Loucy (cell line): ENCODE data around the gene VWA8.

ENCODE experiments used
- H2AFZ ChIP-seq: fragments of 200-600 bp; sonication (generic); 2 replicates; pipeline ENCODE4 v1.6.0; 2016; ENCODE audit warnings: antibody characterized with exemption, mild to moderate bottlenecking, low read length, moderate library complexity
- H3F3A ChIP-seq: fragments of 200-600 bp; 2 replicates; pipeline ENCODE4 v1.6.0; 2016; ENCODE audit warnings: antibody characterized with exemption, low read depth, mild to moderate bottlenecking
- H3K27me3 ChIP-seq: fragments of 200-600 bp; sonication (generic); 2 replicates; pipeline ENCODE4 v1.6.1; 2014; ENCODE audit warnings: low read length, mild to moderate bottlenecking; ENCODE audit not compliant: insufficient read depth, poor library complexity, severe bottlenecking
- H3K36me3 ChIP-seq: fragments of 200-600 bp; sonication (generic); 2 replicates; pipeline ENCODE4 v1.6.1; 2016; ENCODE audit warnings: low read length; ENCODE audit not compliant: insufficient read depth
- H3K4me1 ChIP-seq: fragments of 200-600 bp; sonication (generic); 2 replicates; pipeline ENCODE4 v1.5.1; 2014; ENCODE audit warnings: low read length, mild to moderate bottlenecking; ENCODE audit not compliant: insufficient read depth, poor library complexity, severe bottlenecking
- H3K4me2 ChIP-seq: fragments of 200-600 bp; sonication (generic); 2 replicates; pipeline ENCODE4 v1.6.0; 2014; ENCODE audit warnings: antibody characterized with exemption, low read length, low read depth, mild to moderate bottlenecking; ENCODE audit not compliant: poor library complexity, severe bottlenecking
- H3K4me3 ChIP-seq: fragments of 200-600 bp; sonication (generic); 2 replicates; pipeline ENCODE4 v1.5.1; 2014; ENCODE audit warnings: low read length, mild to moderate bottlenecking, mixed read lengths; ENCODE audit not compliant: poor library complexity, severe bottlenecking
- H3K79me2 ChIP-seq: fragments of 200-600 bp; sonication (generic); 2 replicates; pipeline ENCODE4 v1.6.1; 2014; ENCODE audit warnings: low read length; ENCODE audit not compliant: insufficient read depth
- H3K9ac ChIP-seq: fragments of 200-600 bp; sonication (generic); 2 replicates; pipeline ENCODE4 v1.6.0; 2014; ENCODE audit warnings: mild to moderate bottlenecking, low read depth, low read length, moderate library complexity; ENCODE audit not compliant: poor library complexity, severe bottlenecking
- H3K9me2 ChIP-seq: fragments of 200-600 bp; sonication (generic); replicated peaks from 2 replicates; pipeline ENCODE4 v1.6.1; 2016; ENCODE audit warnings: low read depth, low read length, mixed read lengths
- H3K9me3 ChIP-seq: fragments of 200-600 bp; sonication (generic); 2 replicates; pipeline ENCODE4 v1.6.1; 2014; ENCODE audit warnings: mild to moderate bottlenecking, antibody characterized with exemption, low read length, low read depth; ENCODE audit not compliant: insufficient read depth
- H4K20me1 ChIP-seq: fragments of 200-600 bp; sonication (generic); 2 replicates; pipeline ENCODE4 v1.6.0; 2014; ENCODE audit warnings: antibody characterized with exemption, low read length, mild to moderate bottlenecking; ENCODE audit not compliant: insufficient read depth, poor library complexity, severe bottlenecking
- EZH2phosphoT487 ChIP-seq: fragments of 200-600 bp; IDR thresholded peaks from 2 replicates; pipeline ENCODE4 v1.6.1; 2018; ENCODE audit warnings: antibody characterized with exemption, mild to moderate bottlenecking, moderate library complexity, borderline replicate concordance
- TF ChIP-seq, protein P1 (sequence below): fragments of 200-600 bp; sonication (generic); conservative IDR thresholded peaks from 2 replicates; pipeline ENCODE4 v1.5.1; 2014; ENCODE audit warnings: mild to moderate bottlenecking, antibody characterized with exemption, low read length

The VWA8 gene

DNA sequence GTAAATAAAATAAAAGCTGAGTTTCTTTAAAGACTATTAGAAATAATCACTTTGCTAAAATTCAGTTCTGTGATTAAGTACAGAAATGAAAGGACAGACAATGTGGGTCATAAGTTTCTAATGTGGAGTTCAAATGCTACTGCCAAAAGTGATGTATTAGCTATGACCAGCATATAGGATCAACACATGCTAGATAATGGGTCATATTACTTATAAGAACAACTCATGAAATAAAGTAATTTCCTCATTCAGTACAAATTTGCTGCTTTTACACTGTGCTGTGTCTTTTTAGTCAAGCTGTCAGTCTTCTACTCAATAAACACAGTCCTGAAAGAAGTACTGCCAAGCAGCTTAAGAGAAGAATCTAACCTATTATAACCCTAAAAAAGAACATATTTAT lies 135.2 kb downstream of the VWA8 start:
- no peaks in the 10 kb centered on the region for H3K27me3 ChIP-seq
- H3K79me2 ChIP-seq = no peaks in the 10 kb centered on the region
- no peaks in the 10 kb centered on the region for H3K9me2 ChIP-seq
- peaks cover 6% of the 10 kb centered on the region for H3K4me1 ChIP-seq
- H3K4me3 ChIP-seq = no peak overlapping the region
- H3K9me3 ChIP-seq = no peaks in the 10 kb centered on the region
- no peak overlapping the region for H3K9ac ChIP-seq
- H3K36me3 ChIP-seq = no peaks in the 10 kb centered on the region; the same call in 1 of the 2 replicates
- H2AFZ ChIP-seq = no peak overlapping the region
- H3K4me2 ChIP-seq = no peak overlapping the region
- H4K20me1 ChIP-seq = no peaks in the 10 kb centered on the region
- TF ChIP-seq, protein P1, sequence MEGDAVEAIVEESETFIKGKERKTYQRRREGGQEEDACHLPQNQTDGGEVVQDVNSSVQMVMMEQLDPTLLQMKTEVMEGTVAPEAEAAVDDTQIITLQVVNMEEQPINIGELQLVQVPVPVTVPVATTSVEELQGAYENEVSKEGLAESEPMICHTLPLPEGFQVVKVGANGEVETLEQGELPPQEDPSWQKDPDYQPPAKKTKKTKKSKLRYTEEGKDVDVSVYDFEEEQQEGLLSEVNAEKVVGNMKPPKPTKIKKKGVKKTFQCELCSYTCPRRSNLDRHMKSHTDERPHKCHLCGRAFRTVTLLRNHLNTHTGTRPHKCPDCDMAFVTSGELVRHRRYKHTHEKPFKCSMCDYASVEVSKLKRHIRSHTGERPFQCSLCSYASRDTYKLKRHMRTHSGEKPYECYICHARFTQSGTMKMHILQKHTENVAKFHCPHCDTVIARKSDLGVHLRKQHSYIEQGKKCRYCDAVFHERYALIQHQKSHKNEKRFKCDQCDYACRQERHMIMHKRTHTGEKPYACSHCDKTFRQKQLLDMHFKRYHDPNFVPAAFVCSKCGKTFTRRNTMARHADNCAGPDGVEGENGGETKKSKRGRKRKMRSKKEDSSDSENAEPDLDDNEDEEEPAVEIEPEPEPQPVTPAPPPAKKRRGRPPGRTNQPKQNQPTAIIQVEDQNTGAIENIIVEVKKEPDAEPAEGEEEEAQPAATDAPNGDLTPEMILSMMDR = no peak
- no peak for TF ChIP-seq EZH2phosphoT487
- no peaks in the 10 kb centered on the region for H3F3A ChIP-seq

- peaks cover 6% of the 10 kb centered on the region for H3K4me1 ChIP-seq
- peaks cover 6% of the 10 kb centered on the region; the same call in 1 of the 2 replicates for H3K36me3 ChIP-seq
- no peaks in the 10 kb centered on the region for H3F3A ChIP-seq
- no peaks in the 10 kb centered on the region for H3K9me3 ChIP-seq
- no peak overlapping the region for H3K4me3 ChIP-seq
- TF ChIP-seq EZH2phosphoT487 = no peak
- TF ChIP-seq, protein P1 = no peak
- no peaks in the 10 kb centered on the region for H4K20me1 ChIP-seq
- no peaks in the 10 kb centered on the region for H3K9me2 ChIP-seq
- no peaks in the 10 kb centered on the region for H3K27me3 ChIP-seq
- H3K9ac ChIP-seq = no peak overlapping the region
- H3K79me2 ChIP-seq = no peaks in the 10 kb centered on the region
- no peak overlapping the region for H3K4me2 ChIP-seq
- no peak overlapping the region for H2AFZ ChIP-seq
These were observed 137.4 kb downstream of the VWA8 start for GRCh38 chr13:41823476-41823875.

DNA sequence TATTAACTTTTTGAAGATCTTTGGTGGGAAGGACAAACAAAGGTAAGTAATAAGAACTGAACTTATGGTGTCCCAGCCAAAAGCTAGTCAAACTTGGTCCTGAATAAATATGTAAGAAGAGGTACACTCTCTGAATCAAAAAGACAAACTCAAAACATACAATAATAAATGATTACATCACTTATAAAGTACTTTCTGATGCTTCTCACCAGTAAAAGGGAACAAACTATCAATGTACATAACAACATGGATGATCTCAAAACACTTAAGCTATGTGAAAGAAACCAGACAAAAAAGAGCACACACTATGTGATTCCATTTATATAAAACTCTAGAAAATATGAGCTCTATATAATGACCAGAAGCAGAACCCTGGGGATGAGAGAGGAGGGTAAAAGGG lies 138.3 kb downstream of the VWA8 start:
- TF ChIP-seq, protein P1 = no peak
- no peak for TF ChIP-seq EZH2phosphoT487
- Histone ChIP-seq H3K9ac (no peak overlapping the region), H3K4me1 (peaks cover 6% of the 10 kb centered on the region), H3K4me2 (no peak overlapping the region), H3K27me3 (no peaks in the 10 kb centered on the region), H3K9me2 (no peaks in the 10 kb centered on the region), H3K79me2 (no peaks in the 10 kb centered on the region), H3K9me3 (no peaks in the 10 kb centered on the region), H3K4me3 (no peak overlapping the region), H2AFZ (no peak overlapping the region), H3K36me3 (peaks cover 7% of the 10 kb centered on the region; the same call in 1 of the 2 replicates), H4K20me1 (no peaks in the 10 kb centered on the region), H3F3A (no peaks in the 10 kb centered on the region)
